Measurements from ENCODE around the gene PROSER3. TPM values are rescaled to one million over a fixed set of nuclear protein-coding genes. Genes with fewer than 3 reads are reported as not detected.

Gene PROSER3
- total and polyA plus RNA-seq, 2 of the 13 experiments (the other 11 are each of a cell fraction or from before 2014, with no cell fraction given), result 5.1 to 5.7 TPM

- TF ChIP-seq ZNF280D (CRISPR knock-in tag; IDR thresholded peaks at IDR 0.05) (no peak), U2AF1 (optimal IDR thresholded peaks at IDR 0.05; ENCODE audit: low read depth, low read length) (peak; percentile 44), HIVEP1 (CRISPR knock-in tag; IDR thresholded peaks at IDR 0.05) (no peak), NPAS2 (CRISPR knock-in tag; IDR thresholded peaks at IDR 0.05; ENCODE audit: borderline replicate concordance) (no peak), KDM6A (CRISPR knock-in tag; IDR thresholded peaks at IDR 0.05; ENCODE audit: low read depth) (no peak), PRMT3 (CRISPR knock-in tag; IDR thresholded peaks at IDR 0.05; ENCODE audit: borderline replicate concordance, low read depth) (no peak), HCFC1 (IDR thresholded peaks at IDR 0.05; ENCODE audit: low read depth, low read length) (peak; percentile 74; the same call in 1 of the 2 replicates), TP53 (CRISPR knock-in tag; conservative IDR thresholded peaks at IDR 0.05) (0 out of 2 replicates have a peak, but pooled peaks have one; percentile 38), IKZF4 (CRISPR knock-in tag; IDR thresholded peaks at IDR 0.05; ENCODE audit: borderline replicate concordance, low read depth, not compliant biosample characterization) (no peak), ARID3A (IDR thresholded peaks at IDR 0.05; ENCODE audit: low read depth, low read length) (no peak), NFATC3 (CRISPR knock-in tag; IDR thresholded peaks at IDR 0.05) (no peak), ZKSCAN1 (IDR thresholded peaks at IDR 0.05; ENCODE audit: low read length) (no peak), AHR (CRISPR knock-in tag; IDR thresholded peaks at IDR 0.05) (peak; percentile 42; the same call in 1 of the 2 replicates), MATR3 (CRISPR knock-in tag; IDR thresholded peaks at IDR 0.05) (no peak), LCORL (IDR thresholded peaks at IDR 0.05) (no peak), LCORL (CRISPR knock-in tag; IDR thresholded peaks at IDR 0.05) (peak; percentile 51), ZBTB34 (CRISPR knock-in tag; IDR thresholded peaks at IDR 0.05) (no peak), GATA4 (IDR thresholded peaks at IDR 0.05; ENCODE audit: borderline replicate concordance, low read depth) (no peak), TRAFD1 (CRISPR knock-in tag; IDR thresholded peaks at IDR 0.05; ENCODE audit: borderline replicate concordance) (0 out of 2 replicates have a peak, but pooled peaks have one; percentile 43), ZNF746 (CRISPR knock-in tag; IDR thresholded peaks at IDR 0.05) (peak; percentile 57; the same call in 1 of the 2 replicates), CHD2 (IDR thresholded peaks at IDR 0.05; ENCODE audit: low read depth, low read length) (peak; percentile 75), ZNF260 (CRISPR knock-in tag; IDR thresholded peaks at IDR 0.05; ENCODE audit: borderline replicate concordance, low read depth) (no peak)
Measured at GRCh38 chr19:35757749-35758608, at the start of gene PROSER3 (continued).

Data from HepG2 (cell line).